GM23338 (cell line): ENCODE measurements around the gene PIGV.

Source experiments
- CREB1 ChIP-seq: fragments of 250-450 bp; sonication (Bioruptor Pico); IDR thresholded peaks from 2 replicates; pipeline ENCODE4 v1.5.0; 2020; ENCODE audit warnings: low read depth, mild to moderate bottlenecking, moderate library complexity
- ETS1 ChIP-seq: IDR thresholded peaks from 2 replicates; pipeline ENCODE4 v1.6.1; 2016; ENCODE audit warnings: antibody characterized with exemption
- EZH2 ChIP-seq: fragments of 200-600 bp; sonication (generic); IDR thresholded peaks from one replicate; pipeline ENCODE4 v1.8.0; 2017; ENCODE audit warnings: antibody characterized with exemption, mild to moderate bottlenecking, low read depth; ENCODE audit not compliant: unreplicated experiment
- EZH2phosphoT487 ChIP-seq: fragments of 200-600 bp; sonication (generic); IDR thresholded peaks from one replicate; pipeline ENCODE4 v1.8.1; 2018; ENCODE audit warnings: antibody characterized with exemption; ENCODE audit not compliant: unreplicated experiment
- JUNB ChIP-seq: IDR thresholded peaks from one replicate; pipeline ENCODE4 v1.6.1; 2016; ENCODE audit warnings: antibody characterized with exemption; ENCODE audit not compliant: unreplicated experiment
- NANOG ChIP-seq: IDR thresholded peaks from 2 replicates; pipeline ENCODE4 v1.6.1; 2016; ENCODE audit warnings: antibody characterized with exemption, borderline replicate concordance
- POLR2AphosphoS5 ChIP-seq: IDR thresholded peaks from 2 replicates; pipeline ENCODE4 v1.6.1; 2016; ENCODE audit warnings: antibody characterized with exemption, low read depth
- STAT1 ChIP-seq: IDR thresholded peaks from one replicate; pipeline ENCODE4 v1.6.1; 2016; ENCODE audit warnings: antibody characterized with exemption; ENCODE audit not compliant: unreplicated experiment
- ZNF114 ChIP-seq: fragments of 250-450 bp; sonication (Bioruptor Pico); IDR thresholded peaks from 2 replicates; pipeline ENCODE4 v1.5.0; 2020; ENCODE audit warnings: mild to moderate bottlenecking, moderate library complexity
- ZNF331 ChIP-seq: fragments of 250-450 bp; sonication (Bioruptor Pico); IDR thresholded peaks from 2 replicates; pipeline ENCODE4 v1.5.0; 2020; ENCODE audit warnings: low read depth, mild to moderate bottlenecking, moderate library complexity
- ZNF462 ChIP-seq: fragments of 250-450 bp; sonication (Bioruptor Pico); IDR thresholded peaks from 2 replicates; pipeline ENCODE4 v1.5.0; 2020; ENCODE audit warnings: mild to moderate bottlenecking, moderate library complexity
- TF ChIP-seq, protein P1 (sequence below), 2 experiments: fragments of 200-600 bp in 1 of 2; sonication (generic) in 1 of 2; conservative IDR thresholded peaks; 2 replicates each; pipeline versions ENCODE4 v1.5.1 to v1.6.1; 2016 to 2017; ENCODE audit warnings: antibody characterized with exemption in 2 of 2, low read depth in 2 of 2, mild to moderate bottlenecking in 2 of 2, moderate library complexity in 1 of 2
- TF ChIP-seq, protein P2 (sequence below): IDR thresholded peaks from one replicate; pipeline ENCODE4 v1.6.1; 2018; ENCODE audit warnings: antibody characterized with exemption; ENCODE audit not compliant: unreplicated experiment

DNA sequence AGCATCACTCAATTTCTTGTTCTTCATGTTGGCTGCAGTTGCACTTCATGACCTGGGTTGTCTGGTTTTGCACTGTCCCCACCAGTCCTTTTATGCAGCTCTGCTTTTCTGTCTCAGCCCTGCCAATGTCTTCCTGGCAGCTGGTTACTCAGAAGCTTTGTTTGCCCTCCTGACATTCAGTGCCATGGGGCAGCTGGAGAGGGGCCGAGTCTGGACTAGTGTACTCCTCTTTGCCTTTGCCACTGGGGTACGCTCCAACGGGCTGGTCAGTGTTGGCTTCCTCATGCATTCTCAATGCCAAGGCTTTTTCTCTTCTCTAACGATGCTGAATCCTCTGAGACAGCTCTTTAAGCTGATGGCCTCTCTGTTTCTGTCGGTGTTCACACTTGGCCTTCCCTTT is 6.6 kb downstream of the PIGV start:
- TF ChIP-seq POLR2AphosphoS5 (no peak), STAT1 (no peak), EZH2 (no peak), ETS1 (no peak), EZH2phosphoT487 (no peak), CREB1 (CRISPR knock-in tag) (no peak), ZNF114 (CRISPR knock-in tag) (no peak), JUNB (no peak), ZNF331 (CRISPR knock-in tag) (no peak), NANOG (no peak), ZNF462 (CRISPR knock-in tag) (no peak)
- TF ChIP-seq, protein P1, sequence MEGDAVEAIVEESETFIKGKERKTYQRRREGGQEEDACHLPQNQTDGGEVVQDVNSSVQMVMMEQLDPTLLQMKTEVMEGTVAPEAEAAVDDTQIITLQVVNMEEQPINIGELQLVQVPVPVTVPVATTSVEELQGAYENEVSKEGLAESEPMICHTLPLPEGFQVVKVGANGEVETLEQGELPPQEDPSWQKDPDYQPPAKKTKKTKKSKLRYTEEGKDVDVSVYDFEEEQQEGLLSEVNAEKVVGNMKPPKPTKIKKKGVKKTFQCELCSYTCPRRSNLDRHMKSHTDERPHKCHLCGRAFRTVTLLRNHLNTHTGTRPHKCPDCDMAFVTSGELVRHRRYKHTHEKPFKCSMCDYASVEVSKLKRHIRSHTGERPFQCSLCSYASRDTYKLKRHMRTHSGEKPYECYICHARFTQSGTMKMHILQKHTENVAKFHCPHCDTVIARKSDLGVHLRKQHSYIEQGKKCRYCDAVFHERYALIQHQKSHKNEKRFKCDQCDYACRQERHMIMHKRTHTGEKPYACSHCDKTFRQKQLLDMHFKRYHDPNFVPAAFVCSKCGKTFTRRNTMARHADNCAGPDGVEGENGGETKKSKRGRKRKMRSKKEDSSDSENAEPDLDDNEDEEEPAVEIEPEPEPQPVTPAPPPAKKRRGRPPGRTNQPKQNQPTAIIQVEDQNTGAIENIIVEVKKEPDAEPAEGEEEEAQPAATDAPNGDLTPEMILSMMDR (conservative IDR thresholded peaks at IDR 0.05; ENCODE audit: low read depth in 2 of 2): no peak
- TF ChIP-seq, protein P2, sequence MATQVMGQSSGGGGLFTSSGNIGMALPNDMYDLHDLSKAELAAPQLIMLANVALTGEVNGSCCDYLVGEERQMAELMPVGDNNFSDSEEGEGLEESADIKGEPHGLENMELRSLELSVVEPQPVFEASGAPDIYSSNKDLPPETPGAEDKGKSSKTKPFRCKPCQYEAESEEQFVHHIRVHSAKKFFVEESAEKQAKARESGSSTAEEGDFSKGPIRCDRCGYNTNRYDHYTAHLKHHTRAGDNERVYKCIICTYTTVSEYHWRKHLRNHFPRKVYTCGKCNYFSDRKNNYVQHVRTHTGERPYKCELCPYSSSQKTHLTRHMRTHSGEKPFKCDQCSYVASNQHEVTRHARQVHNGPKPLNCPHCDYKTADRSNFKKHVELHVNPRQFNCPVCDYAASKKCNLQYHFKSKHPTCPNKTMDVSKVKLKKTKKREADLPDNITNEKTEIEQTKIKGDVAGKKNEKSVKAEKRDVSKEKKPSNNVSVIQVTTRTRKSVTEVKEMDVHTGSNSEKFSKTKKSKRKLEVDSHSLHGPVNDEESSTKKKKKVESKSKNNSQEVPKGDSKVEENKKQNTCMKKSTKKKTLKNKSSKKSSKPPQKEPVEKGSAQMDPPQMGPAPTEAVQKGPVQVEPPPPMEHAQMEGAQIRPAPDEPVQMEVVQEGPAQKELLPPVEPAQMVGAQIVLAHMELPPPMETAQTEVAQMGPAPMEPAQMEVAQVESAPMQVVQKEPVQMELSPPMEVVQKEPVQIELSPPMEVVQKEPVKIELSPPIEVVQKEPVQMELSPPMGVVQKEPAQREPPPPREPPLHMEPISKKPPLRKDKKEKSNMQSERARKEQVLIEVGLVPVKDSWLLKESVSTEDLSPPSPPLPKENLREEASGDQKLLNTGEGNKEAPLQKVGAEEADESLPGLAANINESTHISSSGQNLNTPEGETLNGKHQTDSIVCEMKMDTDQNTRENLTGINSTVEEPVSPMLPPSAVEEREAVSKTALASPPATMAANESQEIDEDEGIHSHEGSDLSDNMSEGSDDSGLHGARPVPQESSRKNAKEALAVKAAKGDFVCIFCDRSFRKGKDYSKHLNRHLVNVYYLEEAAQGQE: no peak
